HG03354 (cell line): ENCODE data around the gene HDAC9.

Experiments
- ATAC-seq: cut with Tn5 transposase; IDR thresholded peaks from one replicate; pipeline ENCODE4 v1.9.1; 2021; ENCODE audit warnings: mild to moderate bottlenecking; ENCODE audit not compliant: unreplicated experiment, poor library complexity, severe bottlenecking

HDAC9 gene

DNA sequence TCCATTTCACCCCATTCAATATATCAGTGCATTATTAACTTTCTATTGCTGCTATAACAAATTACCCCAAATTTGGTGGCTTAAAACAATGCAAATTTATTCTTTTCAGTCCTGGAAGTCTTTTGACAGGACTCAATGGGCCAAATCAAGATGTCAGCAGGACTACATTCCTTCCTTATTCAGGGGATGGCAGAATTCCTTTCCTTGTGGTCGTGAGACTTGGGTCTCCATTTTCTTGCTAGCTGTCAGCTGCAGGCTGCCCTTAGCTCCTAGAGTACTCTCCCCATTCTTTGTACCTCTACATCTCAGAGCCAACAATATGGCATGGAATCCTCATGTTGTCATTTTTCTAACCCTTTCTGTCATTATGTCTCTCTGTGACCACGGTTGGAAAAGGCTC is 310.6 kb downstream of the HDAC9 start:
- no peak for ATAC-seq

GRCh38 chr7:18808026-18808425 is 312.5 kb downstream of the HDAC9 start:
- ATAC-seq = no peak

- no peak for ATAC-seq
Measured at GRCh38 chr7:18815261-18815960, 319.9 kb downstream of the HDAC9 start.

DNA sequence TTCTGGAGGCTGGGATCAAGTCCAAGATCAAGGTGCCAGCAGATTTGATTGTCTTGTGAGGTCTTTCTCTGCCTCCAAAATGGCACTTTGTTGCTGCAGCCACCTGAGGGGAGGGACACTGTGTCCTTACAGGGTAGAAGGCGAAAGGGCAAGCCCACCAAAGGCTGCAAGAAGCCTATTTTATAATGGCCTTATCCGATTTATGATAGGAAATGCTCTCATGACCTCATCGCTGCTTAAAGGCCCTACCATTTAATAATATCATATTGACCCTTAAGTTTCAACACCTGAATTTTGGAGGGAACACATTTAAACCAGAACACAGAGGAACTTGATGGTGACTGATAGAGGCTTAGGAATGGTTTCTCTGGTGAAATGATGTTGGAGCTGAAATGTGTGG is 325.4 kb downstream of the HDAC9 start:
- no peak for ATAC-seq

GRCh38 chr7:18821554-18821953 is 326.0 kb downstream of the HDAC9 start:
- no peak for ATAC-seq

- no peak for ATAC-seq
Measured at GRCh38 chr7:18824157-18824556, 328.6 kb downstream of the HDAC9 start.

DNA sequence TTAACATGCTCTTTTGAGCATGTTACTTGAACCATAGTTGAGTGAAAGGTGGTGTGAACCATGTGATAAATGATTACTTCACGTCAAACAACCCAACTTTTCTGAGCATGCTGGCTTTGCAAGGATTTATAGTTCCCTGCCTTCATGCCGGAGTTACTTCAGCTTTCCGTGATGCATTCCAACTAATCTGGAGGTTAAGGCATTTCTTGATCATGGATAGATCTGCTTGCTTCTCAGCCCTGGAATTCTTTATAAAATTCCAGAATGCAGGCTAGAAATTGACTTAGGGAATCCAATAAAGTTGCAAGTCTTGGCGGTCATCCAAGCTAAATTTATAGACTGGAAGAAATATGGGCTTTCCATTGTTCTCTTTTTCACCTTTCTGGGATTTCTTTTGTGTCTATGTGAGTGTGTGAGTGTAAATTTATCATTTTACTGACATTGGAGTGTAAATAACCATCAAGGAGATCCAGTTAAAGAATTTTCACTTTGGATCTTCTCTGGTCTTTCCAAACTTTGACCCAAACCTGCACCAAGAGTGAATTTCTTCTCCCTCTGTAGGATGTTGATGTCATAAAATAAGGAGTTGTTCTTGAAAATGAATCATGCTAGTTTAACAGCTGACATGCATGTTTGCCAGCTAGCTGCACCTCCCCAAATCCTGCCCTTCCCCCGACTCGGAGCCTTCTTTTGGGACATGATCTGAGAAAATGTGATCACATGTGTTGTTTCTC is 332.9 kb downstream of the HDAC9 start:
- ATAC-seq = no peak

- ATAC-seq = no peak
Measured at GRCh38 chr7:18828994-18829857, 333.7 kb downstream of the HDAC9 start.

- ATAC-seq = no peak
Measured at GRCh38 chr7:18829858-18830285, 334.3 kb downstream of the HDAC9 start.

GRCh38 chr7:18831419-18831818 is 335.9 kb downstream of the HDAC9 start:
- no peak for ATAC-seq

DNA sequence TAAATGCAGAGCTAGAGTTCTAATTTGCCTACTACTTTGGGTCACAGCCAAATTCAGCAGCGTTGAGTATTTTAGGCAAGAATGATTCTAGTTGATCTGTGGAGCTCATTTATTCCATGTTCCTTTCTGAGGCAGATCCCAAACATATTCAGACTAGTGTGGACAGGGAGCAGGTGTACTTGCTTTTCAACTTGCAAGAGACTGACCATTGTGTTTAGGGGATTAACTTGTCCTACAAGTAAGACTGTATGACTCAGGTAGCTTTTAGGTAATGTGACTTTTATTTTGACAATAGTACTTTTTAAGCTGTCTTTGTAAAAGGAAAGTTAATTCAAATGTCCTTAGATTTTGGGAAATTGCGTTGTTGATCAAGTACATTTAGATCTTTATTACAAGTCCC is 336.4 kb downstream of the HDAC9 start:
- ATAC-seq = no peak

DNA sequence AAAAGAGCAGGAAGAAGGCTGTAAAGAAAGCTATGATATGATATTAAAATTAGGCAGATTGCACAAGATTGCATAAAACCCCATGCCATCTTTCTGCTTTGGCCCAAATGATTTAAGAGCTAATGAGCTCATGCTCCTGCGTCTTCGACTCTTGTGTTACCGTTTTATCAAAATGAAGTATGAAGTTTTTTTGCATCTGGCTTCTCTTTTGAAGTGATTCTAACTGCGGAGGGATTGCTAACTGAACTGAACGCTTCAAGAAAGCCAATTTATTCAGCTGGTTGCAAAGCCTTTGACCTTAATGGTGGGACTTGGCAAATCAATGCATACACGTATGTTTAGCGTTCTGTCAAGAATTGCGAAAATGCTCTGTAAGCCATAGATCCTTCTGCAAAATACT is 339.0 kb downstream of the HDAC9 start:
- no peak for ATAC-seq

DNA sequence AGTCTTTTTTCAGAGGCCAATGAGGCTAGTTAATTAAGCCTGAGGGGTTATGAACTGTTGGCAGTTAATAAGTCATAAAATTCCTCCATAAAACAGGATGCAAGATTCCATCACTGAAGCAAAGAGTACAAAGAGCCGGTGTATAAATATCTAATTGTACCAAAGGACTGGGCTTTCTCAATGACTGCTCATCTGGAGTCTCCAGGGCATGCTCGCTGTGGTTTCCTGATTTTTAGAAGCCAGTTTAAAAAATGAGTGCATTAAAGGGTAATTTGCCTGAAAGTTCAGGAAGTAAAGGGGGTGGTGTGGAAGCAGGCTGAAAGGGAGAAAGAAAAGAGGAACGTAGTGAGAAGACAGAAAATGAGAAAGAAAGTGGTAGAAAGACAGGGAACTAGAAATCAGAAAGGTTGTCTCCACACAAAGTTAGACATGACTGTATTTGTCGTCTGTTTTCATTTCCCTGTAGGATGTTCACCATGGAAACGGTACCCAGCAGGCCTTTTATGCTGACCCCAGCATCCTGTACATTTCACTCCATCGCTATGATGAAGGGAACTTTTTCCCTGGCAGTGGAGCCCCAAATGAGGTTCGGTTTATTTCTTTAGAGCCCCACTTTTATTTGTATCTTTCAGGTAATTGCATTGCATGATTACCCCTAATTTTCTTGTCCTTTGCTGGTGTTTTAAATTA is 339.6 kb downstream of the HDAC9 start:
- ATAC-seq = no peak

DNA sequence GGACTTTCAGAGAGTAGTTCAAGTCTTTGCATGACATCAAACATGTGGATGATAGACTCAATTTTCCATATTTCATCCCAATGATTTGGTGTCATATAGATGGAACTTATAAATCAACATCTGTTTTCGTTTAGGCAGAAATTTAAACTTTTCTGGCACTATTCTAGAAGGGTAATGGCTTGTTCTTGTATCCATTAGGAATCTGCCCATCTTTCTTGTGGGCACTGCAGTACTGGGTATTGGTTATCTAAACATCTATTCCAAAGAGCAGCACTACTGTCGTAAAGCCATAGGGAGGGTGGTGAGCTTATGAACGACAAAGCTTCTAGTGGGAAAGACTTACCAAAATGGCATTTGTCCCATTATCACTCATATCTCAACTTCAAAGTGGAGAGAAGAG is 348.4 kb downstream of the HDAC9 start:
- ATAC-seq = no peak

DNA sequence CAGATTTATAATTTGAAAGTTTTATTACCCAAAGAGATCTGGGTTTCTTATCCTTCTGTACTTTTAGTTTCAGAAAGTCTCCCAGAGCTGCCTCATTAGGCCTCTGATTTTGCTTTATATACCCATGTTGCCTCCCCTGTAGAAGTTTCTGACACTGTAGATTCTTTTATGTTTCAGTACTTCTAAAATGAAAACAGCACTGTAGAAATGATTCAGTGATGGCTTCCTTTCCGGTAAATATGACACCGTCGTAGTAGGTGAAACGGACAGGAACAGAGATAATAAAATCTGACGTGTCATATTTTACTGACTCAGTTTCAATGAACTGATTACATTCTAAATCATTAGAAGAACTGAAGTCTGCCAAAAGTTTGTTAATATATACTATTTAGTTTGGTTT is 349.2 kb downstream of the HDAC9 start:
- no peak for ATAC-seq

- no peak for ATAC-seq
Measured at GRCh38 chr7:18845700-18846099, 350.2 kb downstream of the HDAC9 start.

DNA sequence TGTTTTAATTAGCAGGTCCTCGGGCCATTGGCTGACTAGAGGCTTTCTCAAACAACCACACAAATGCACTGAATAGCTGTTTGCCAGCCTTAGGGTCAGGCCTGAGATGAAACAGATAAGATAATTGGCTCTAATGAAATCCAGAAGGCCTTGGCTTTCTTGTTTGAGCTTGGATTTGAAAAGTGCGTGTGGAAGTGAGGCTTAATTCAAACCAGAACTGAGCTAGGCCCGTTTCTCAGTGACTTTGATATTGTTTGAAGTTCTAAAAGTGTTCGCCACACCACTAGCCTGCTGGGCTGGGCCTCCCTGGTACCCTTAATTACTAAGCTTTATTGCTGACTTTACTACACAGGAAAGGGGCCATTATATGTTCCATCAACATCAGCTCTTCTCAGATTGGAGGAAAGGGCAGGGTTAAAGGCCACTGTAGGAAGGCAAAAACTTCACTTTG is 351.2 kb downstream of the HDAC9 start:
- ATAC-seq = no peak

DNA sequence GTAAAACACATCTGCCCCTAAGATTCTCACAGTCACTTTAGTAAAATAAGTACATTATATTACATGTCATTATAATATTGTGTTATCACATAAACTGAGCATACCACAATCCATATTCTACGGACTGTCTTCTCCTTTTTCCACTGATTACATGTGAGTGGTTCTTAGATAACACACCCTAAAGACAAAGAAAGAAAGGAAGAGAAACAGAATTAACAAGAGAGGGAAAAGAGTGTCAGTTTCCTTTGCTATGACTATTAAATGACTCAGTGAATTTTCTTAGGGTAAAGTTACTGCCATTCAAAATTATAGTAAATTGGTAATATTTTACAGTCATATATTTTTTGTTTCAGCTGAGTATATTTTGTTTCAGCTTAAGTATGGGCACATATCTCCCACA is 353.6 kb downstream of the HDAC9 start:
- ATAC-seq = no peak

GRCh38 chr7:18855796-18856195 is 360.2 kb downstream of the HDAC9 start:
- no peak for ATAC-seq

DNA sequence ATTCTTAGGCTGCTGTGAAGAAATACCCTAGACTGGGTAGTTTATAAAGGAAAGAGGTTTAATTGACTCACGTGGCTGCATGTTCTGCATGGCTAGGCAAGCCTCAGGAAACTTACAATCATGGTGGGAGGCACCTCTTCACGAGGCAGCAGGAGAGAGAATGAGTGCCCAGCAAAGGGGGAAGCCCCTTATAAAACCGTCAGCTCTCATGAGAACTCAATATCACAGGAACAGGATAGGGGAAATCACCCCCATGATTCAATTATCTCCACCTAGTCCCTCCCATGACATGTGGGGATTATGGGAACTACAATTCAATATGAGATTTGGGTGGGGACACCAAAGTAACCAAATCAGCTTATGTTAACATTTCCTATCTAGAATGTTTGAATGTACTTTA is 362.7 kb downstream of the HDAC9 start:
- ATAC-seq = no peak
